ENCODE measurements around the gene CYB5R4.
"Not testable (repeated sequence)": the region's sequence is repeated elsewhere in the genome, so short reads cannot be mapped to it uniquely, and the experiment has no call there.

CYB5R4 gene

DNA sequence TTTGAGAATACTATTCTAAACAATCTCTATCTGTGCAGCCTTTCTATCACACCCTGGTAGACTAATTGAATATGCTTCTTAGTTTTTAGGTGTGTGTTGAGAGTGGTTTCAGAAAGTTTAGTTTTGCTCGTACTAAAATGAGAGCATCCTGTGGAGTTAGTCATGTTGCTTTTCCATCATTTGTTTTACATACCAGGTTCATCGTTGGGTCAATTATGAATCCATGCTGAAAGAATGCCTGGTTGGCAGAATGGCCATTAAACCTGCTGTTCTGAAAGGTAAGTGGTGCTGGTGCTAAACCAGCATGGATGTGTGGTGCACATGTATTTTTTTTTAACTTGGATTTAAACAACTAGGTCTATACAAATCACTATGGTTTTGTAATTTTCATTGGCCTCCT is 49.3 kb downstream of the CYB5R4 start:
- Histone ChIP-seq H3K4me3 (no peak overlapping the region), H3K27me3 (no peaks in the 10 kb centered on the region), H3K9me3 (replicated peaks in 1 of 11) (peaks cover 0 to 20% (median 11%) of the 10 kb centered on the region in 11 experiments; a peak in 12 of 22 replicates), H3K36me3 (peaks cover 0 to 11% (median 0%) of the 10 kb centered on the region in 11 experiments; a peak in 2 of 22 replicates), H3K4me1 (no peaks in the 10 kb centered on the region), H3K4me2 (no peak overlapping the region), H3K27ac (no peak overlapping the region), H4K20me1 (peaks cover 0 to 26% (median 12%) of the 10 kb centered on the region in 11 experiments; a peak in 11 of 22 replicates), H3K9ac (no peak overlapping the region)
- no peak for TF ChIP-seq Cebpa-rat (IDR thresholded peaks at IDR 0.05)

DNA sequence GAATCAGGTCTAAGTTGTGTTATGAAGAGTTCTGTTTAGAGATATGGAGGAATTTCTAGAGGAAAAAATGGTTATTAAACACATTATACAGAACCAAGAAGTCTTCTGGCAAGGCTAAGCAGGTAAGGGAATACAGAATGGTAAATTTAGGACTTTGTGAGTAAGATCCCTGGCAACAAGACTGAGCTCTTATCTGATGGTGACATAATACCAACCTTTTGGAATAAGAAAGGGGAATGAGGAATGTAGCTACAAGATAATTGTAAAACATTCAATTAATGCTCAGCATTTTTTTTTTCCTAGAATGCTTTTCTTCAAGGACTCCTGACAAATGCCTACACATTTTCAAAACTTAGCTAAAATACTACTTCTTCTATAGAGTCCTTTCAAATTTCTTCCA is 51.8 kb downstream of the CYB5R4 start:
- no peak for TF ChIP-seq Cebpa-rat (IDR thresholded peaks at IDR 0.05)
- H4K20me1 ChIP-seq: peaks cover 0 to 23% (median 2%) of the 10 kb centered on the region in 11 experiments; a peak in 10 of 22 replicates
- no peak overlapping the region for H3K4me2 ChIP-seq
- H3K4me1 ChIP-seq: peaks cover 0 to 13% (median 7%) of the 10 kb centered on the region in 10 experiments; a peak in 11 of 20 replicates
- H3K9ac ChIP-seq: no peak overlapping the region
- H3K4me3 ChIP-seq: no peak overlapping the region
- no peaks in the 10 kb centered on the region for H3K9me3 ChIP-seq (replicated peaks in 1 of 11)
- no peaks in the 10 kb centered on the region for H3K27me3 ChIP-seq
- no peak overlapping the region for H3K27ac ChIP-seq
- H3K36me3 ChIP-seq: peaks cover 0 to 11% (median 0%) of the 10 kb centered on the region in 11 experiments; a peak in 2 of 22 replicates

DNA sequence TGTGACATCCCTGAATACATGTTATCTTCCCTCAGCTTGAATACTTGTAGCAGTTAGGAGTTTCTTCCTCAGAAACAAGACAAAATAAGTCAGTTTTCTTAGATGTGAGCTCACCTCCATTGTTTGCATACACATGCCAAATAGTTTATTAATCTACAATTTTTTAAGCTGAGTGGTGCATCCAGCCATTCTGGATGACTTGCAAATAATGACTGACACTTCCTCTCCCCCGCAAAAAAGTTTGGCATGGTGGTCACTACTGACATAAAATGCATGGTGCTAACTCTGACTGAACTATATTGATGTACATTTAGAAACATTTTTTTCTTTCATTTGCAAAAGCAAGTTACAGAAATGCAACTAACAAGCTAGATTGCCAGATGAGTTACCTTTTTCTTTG is 55.5 kb downstream of the CYB5R4 start:
- Histone ChIP-seq H3K9ac (no peak overlapping the region), H4K20me1 (peaks cover 0 to 8% (median 0%) of the 10 kb centered on the region in 11 experiments; a peak in 3 of 22 replicates)

DNA sequence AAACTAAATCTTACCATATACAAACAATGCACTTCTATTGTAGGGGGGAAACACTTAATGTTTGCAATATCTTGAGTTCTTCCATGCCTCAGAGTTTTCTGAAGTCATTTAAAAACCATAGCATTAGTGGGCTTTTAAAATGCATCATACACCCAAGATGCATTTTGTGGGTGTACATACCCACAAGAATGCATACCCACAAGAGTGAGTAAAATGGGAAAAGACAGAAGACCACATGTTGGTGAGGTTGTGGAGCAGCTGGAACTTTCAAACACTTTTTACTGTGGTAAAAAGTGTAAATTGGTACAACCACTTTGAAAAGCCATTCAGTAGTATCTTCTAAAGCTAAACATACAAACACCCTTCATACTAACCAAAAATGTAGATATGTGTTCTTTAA is 57.5 kb downstream of the CYB5R4 start:
- Histone ChIP-seq H3K27me3 (no peaks in the 10 kb centered on the region), H4K20me1 (peaks cover 0 to 8% (median 0%) of the 10 kb centered on the region in 11 experiments; a peak in 2 of 22 replicates), H3K4me3 (no peak overlapping the region), H3K9me3 (replicated peaks in 1 of 11) (no peaks in the 10 kb centered on the region), H3K4me2 (no peak overlapping the region), H3K36me3 (peaks cover 0 to 11% (median 2%) of the 10 kb centered on the region in 11 experiments; a peak in 7 of 22 replicates), H3K4me1 (peaks cover 0 to 16% (median 7%) of the 10 kb centered on the region in 10 experiments; a peak in 12 of 20 replicates), H3K9ac (no peak overlapping the region), H3K27ac (no peak overlapping the region)
- TF ChIP-seq Cebpa-rat (IDR thresholded peaks at IDR 0.05): no peak

More for the DNA sequence above, 55.5 kb downstream of the CYB5R4 start:
- H3K9me3 ChIP-seq (replicated peaks in 1 of 11): no peaks in the 10 kb centered on the region
- peaks cover 0 to 16% (median 7%) of the 10 kb centered on the region in 10 experiments; a peak in 12 of 20 replicates for H3K4me1 ChIP-seq
- H3K27ac ChIP-seq: no peak overlapping the region
- H3K27me3 ChIP-seq: no peaks in the 10 kb centered on the region
- no peak for TF ChIP-seq Cebpa-rat (IDR thresholded peaks at IDR 0.05)
- peaks cover 0 to 5% (median 0%) of the 10 kb centered on the region in 11 experiments; a peak in 2 of 22 replicates for H3K36me3 ChIP-seq
- no peak overlapping the region for H3K4me2 ChIP-seq
- H3K4me3 ChIP-seq: no peak overlapping the region

DNA sequence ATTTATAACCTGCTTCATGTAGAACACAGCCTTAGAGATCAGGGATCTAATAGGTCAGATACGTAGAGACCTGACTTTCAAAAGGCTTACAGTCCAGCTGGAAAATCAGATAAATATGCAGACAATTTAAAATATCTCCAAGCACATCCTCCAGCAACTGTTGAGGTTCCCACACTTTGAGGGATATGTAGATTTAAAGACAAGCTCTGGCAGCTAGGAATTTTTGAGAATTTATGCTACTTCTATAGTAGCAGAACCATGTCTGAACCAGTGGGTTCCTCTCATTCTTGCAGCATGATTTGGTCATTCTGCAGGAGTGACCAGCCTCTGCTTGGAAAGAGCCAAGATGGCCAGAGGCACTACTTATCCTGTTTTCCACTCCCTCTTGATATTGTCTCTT is 60.5 kb downstream of the CYB5R4 start:
- Histone ChIP-seq H4K20me1 (peaks cover 0 to 5% (median 0%) of the 10 kb centered on the region in 11 experiments; a peak in 2 of 22 replicates), H3K4me2 (no peak overlapping the region), H3K9me3 (replicated peaks in 1 of 11) (no peaks in the 10 kb centered on the region), H3K9ac (no peak overlapping the region), H3K4me3 (no peak overlapping the region), H3K27me3 (no peaks in the 10 kb centered on the region), H3K4me1 (peaks cover 0 to 16% (median 7%) of the 10 kb centered on the region in 10 experiments; a peak in 12 of 20 replicates), H3K27ac (no peak overlapping the region), H3K36me3 (peaks cover 0 to 29% (median 8%) of the 10 kb centered on the region in 11 experiments; a peak in 10 of 22 replicates)
- no peak for TF ChIP-seq Cebpa-rat (IDR thresholded peaks at IDR 0.05)

DNA sequence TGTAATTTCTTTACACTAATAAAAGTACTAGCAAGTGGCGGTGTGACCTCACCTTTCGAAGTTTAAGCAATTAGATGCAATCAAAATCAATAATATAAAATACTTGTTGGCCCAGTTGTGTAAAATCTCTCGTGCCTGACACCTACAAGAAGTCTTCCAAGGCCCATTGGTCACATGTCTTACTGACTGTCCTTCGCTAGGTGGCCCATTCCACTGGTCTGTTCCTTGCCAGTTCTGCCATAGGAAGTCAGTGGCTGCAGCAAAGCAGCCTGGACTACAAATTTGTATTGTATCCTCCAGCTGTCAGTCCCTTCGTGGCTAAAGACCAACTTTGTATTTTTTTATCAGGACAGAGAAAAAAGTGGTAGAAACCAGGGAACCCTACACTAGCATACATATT is 61.8 kb downstream of the CYB5R4 start:
- Histone ChIP-seq H3K27ac (no peak overlapping the region), H3K9ac (no peak overlapping the region), H3K36me3 (peaks cover 2 to 41% (median 14%) of the 10 kb centered on the region in 11 experiments; a peak in 12 of 22 replicates), H3K9me3 (replicated peaks in 1 of 11) (no peaks in the 10 kb centered on the region), H3K4me1 (peaks cover 0 to 3% (median 0%) of the 10 kb centered on the region in 10 experiments; a peak in 4 of 20 replicates), H3K27me3 (no peaks in the 10 kb centered on the region), H4K20me1 (no peaks in the 10 kb centered on the region), H3K4me3 (no peak overlapping the region), H3K4me2 (no peak overlapping the region)
- no peak for TF ChIP-seq Cebpa-rat (IDR thresholded peaks at IDR 0.05)

DNA sequence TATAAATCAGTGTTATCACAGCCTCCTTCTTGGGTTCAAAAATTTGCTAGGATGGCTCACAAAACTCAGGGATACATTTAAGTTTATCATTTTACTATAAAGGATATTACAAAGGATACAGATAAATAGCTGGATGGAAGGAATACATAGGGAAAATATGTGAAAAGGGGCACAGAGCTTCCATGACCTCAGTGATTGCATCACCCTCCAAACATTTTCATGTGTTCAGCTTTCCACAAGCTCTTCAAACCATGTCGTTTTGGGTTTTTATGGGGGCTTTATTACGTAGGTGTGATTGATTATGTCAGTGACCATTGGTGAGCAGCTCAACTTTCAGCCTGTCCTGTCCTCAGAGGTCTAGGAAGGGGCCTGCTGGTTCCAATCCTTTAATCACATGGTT is 68.0 kb downstream of the CYB5R4 start:
- H3K27ac ChIP-seq: no peak overlapping the region
- no peak overlapping the region for H3K9ac ChIP-seq
- no peak for TF ChIP-seq Cebpa-rat (IDR thresholded peaks at IDR 0.05)
- H3K4me1 ChIP-seq: no peaks in the 10 kb centered on the region
- H3K36me3 ChIP-seq: peaks cover 3 to 76% (median 20%) of the 10 kb centered on the region in 11 experiments; a peak in 15 of 22 replicates
- H3K4me2 ChIP-seq: no peak overlapping the region
- no peak overlapping the region for H3K4me3 ChIP-seq
- H4K20me1 ChIP-seq: no peaks in the 10 kb centered on the region
- no peaks in the 10 kb centered on the region for H3K9me3 ChIP-seq (replicated peaks in 1 of 11)
- H3K27me3 ChIP-seq: no peaks in the 10 kb centered on the region

DNA sequence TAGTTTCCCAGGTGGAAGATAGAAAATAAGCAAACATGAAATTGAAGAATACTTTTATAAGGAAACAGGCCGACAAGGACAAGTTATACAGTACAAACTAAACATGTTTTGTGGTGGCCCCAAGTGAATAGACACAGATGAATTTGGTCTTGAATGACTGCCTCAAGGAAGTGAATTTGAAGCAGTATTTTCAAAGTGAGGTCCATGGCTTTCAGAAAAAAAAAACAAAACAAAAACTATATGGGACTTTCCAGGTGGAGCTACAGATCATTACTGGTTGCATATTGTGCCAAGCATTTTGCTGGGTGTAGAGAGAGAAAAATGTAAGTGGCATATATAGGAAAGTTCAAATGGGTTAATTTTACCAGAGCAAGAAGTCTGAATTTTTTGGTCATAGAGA is 68.8 kb downstream of the CYB5R4 start:
- no peaks in the 10 kb centered on the region for H3K4me1 ChIP-seq
- H3K9ac ChIP-seq: no peak overlapping the region
- no peak overlapping the region for H3K4me2 ChIP-seq
- H3K9me3 ChIP-seq (replicated peaks in 1 of 11): no peaks in the 10 kb centered on the region
- H3K36me3 ChIP-seq: peaks cover 3 to 77% (median 20%) of the 10 kb centered on the region in 11 experiments; a peak in 15 of 22 replicates
- H4K20me1 ChIP-seq: no peaks in the 10 kb centered on the region
- no peaks in the 10 kb centered on the region for H3K27me3 ChIP-seq
- TF ChIP-seq Cebpa-rat (IDR thresholded peaks at IDR 0.05): no peak
- H3K4me3 ChIP-seq: no peak overlapping the region
- H3K27ac ChIP-seq: no peak overlapping the region

DNA sequence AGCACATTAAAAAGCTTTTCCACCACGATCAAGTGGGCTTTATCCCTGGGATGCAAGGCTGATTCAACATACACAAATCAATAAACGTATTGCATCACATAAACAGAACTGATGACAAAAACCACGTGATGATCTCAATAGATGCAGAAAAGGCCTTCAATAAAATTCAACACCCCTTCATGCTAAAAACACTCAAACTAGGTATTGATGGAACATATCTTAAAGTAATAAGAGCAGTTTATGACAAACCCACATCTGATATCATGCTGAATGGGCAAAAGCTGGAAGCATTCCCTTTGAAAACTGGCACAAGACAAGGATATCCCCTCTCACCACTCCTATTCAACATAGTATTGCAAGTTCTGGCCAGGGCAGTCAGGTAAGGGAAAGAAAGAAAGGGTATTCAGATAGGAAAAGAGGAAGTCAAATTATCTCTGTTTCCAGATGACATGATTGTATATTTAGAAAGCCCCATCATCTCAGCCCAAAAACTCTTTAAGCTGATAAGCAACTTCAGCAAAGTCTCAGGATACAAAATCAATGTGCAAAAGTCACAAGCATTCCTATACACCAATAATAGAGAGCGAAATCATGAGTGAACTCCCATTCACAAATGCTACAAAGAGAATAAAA is 86.8 kb downstream of the CYB5R4 start:
- H3K27ac ChIP-seq; H3K9ac ChIP-seq; H3K4me1 ChIP-seq; H3K9me3 ChIP-seq (replicated peaks in 1 of 11); H4K20me1 ChIP-seq; H3K4me2 ChIP-seq; H3K4me3 ChIP-seq; H3K27me3 ChIP-seq: not testable (repeated sequence)
- H3K36me3 ChIP-seq: peaks cover 7 to 23% (median 17%) of the 10 kb centered on the region in 11 experiments; a peak in 16 of 22 replicates

DNA sequence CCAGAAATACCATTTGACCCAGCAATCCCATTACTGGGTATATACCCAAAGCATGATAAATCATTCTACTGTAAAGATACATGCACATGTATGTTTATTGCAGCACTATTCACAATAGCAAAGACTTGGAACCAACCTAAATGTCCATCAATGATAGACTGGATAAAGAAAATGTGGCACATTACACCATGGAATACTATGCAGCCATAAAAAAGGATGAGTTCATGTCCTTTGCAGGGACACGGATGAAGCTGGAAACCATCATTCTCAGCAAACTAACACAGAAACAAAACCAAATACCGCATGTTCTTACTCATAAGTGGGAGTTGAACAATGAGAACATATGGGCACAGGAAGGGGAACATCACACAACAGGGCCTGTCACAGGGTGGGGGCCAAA is 88.5 kb downstream of the CYB5R4 start:
- H3K4me3 ChIP-seq; H3K27me3 ChIP-seq; H3K9me3 ChIP-seq (replicated peaks in 1 of 11); H3K27ac ChIP-seq; H4K20me1 ChIP-seq; H3K9ac ChIP-seq; H3K36me3 ChIP-seq; H3K4me2 ChIP-seq; H3K4me1 ChIP-seq: not testable (repeated sequence)

All from BLaER1 treated with 17β-estradiol and CSF1 and Interleukin-3, amounts not matched to agents 10 nM and 100 nM (cell line).